Endothelial cell of umbilical vein (primary cell): ENCODE data around the gene SAP25. TPM values are rescaled to one million over a fixed set of nuclear protein-coding genes. Genes with fewer than 3 reads are reported as not detected.

Source experiments
- BruUV-seq: library from RNA; stranded (reverse); fragments of 400-500 nt; replicated peaks from 2 replicates; lab custom pipeline; 2021; lab: Mats Ljungman, UMichigan
- CTCF ChIA-PET: fragments of 300-600, 350-600 bp; sonication (Branson Sonifier 250); formaldehyde crosslinking; loops from one replicate; lab custom pipeline; 2021; ENCODE audit warnings: antibody characterized with exemption, inconsistent platforms; lab: Charles Lee
- POLR2A ChIA-PET: fragments of 300-600, 350-600 bp; sonication (Branson Sonifier 250); formaldehyde crosslinking; loops from one replicate; lab custom pipeline; 2021; ENCODE audit warnings: antibody characterized with exemption, inconsistent platforms; lab: Charles Lee
- DNase-seq: peaks from one replicate; pipeline ENCODE4 v3.0.0-alpha.2; 2011; ENCODE audit warnings: low read depth, low spot score
- FAIRE-seq: peaks from 2 replicates; lab custom pipeline; 2011; peaks lifted over from hg19 to GRCh38; lab: Jason Lieb, UNC
- H2AFZ ChIP-seq: 2 replicates; pipeline ENCODE4 v1.6.0; 2012; ENCODE audit warnings: low read depth, low read length, control low read depth, inconsistent platforms
- H3K27ac ChIP-seq: 2 replicates; pipeline ENCODE4 v1.5.1; 2011; ENCODE audit warnings: low read depth, mild to moderate bottlenecking, control low read depth, low read length, moderate library complexity; ENCODE audit not compliant: insufficient read depth
- H3K27me3 ChIP-seq, 2 experiments: 2 replicates each; pipeline versions ENCODE4 v1.6.0 to v1.6.1; 2011; ENCODE audit warnings: low read length in 2 of 2, mixed read lengths in 1 of 2; ENCODE audit not compliant: control insufficient read depth in 2 of 2, insufficient read depth in 2 of 2
- H3K36me3 ChIP-seq, 2 experiments: 2 replicates in 1 of 2; 3 replicates in 1 of 2; pipeline ENCODE4 v1.5.1; 2011; ENCODE audit warnings: low read length in 2 of 2, mild to moderate bottlenecking in 1 of 2, moderate library complexity in 1 of 2; ENCODE audit not compliant: control insufficient read depth in 2 of 2, insufficient read depth in 2 of 2; ENCODE audit errors: extremely low read depth in 1 of 2
- H3K4me1 ChIP-seq: 3 replicates; pipeline ENCODE4 v1.5.1; 2011; ENCODE audit warnings: mild to moderate bottlenecking, low read length; ENCODE audit not compliant: control insufficient read depth, insufficient read depth; ENCODE audit errors: extremely low read depth
- H3K4me2 ChIP-seq: 2 replicates; pipeline ENCODE4 v1.6.1; 2011; ENCODE audit warnings: low read length, control low read depth, mixed read lengths; ENCODE audit not compliant: insufficient read depth
- H3K4me3 ChIP-seq, 3 experiments: fragments of 200-600 bp in 1 of 3; sonication (generic), shearing (Covaris generic) in 1 of 3; replicated peaks in 1 of 3; 2 replicates each; pipeline ENCODE4 v1.5.1; 2011 to 2016; ENCODE audit warnings: control low read depth in 3 of 3, low read length in 3 of 3, mild to moderate bottlenecking in 2 of 3, inconsistent platforms in 1 of 3, low read depth in 1 of 3, moderate library complexity in 1 of 3; ENCODE audit not compliant: insufficient read depth in 1 of 3
- H3K79me2 ChIP-seq: 2 replicates; pipeline ENCODE4 v1.6.0; 2012; ENCODE audit warnings: low read length, inconsistent platforms; ENCODE audit not compliant: control insufficient read depth, insufficient read depth
- H3K9ac ChIP-seq: replicated peaks from 2 replicates; pipeline ENCODE3; 2011; ENCODE audit warnings: low read length, control low read depth; ENCODE audit not compliant: insufficient read depth; ENCODE audit errors: extremely low read depth
- H3K9me1 ChIP-seq: replicated peaks from 3 replicates; pipeline ENCODE4 v1.6.0; 2011; ENCODE audit warnings: mild to moderate bottlenecking, low read length; ENCODE audit not compliant: control insufficient read depth, insufficient read depth; ENCODE audit errors: extremely low read depth
- H3K9me3 ChIP-seq: replicated peaks from 2 replicates; pipeline ENCODE4 v1.5.1; 2012; ENCODE audit warnings: low read length, inconsistent platforms; ENCODE audit not compliant: control insufficient read depth, insufficient read depth
- H4K20me1 ChIP-seq: replicated peaks from 2 replicates; pipeline ENCODE3; 2011; ENCODE audit warnings: mild to moderate bottlenecking, low read length; ENCODE audit not compliant: control insufficient read depth, insufficient read depth; ENCODE audit errors: extremely low read depth
- FOS ChIP-seq: IDR thresholded peaks from 2 replicates; pipeline ENCODE4 v1.6.1; 2011; ENCODE audit warnings: mild to moderate bottlenecking, low read length, moderate library complexity, borderline replicate concordance; ENCODE audit not compliant: insufficient read depth
- GATA2 ChIP-seq: IDR thresholded peaks from 2 replicates; pipeline ENCODE4 v1.7.0; 2011; ENCODE audit warnings: low read depth, mild to moderate bottlenecking, moderate library complexity, mixed read lengths, low read length; ENCODE audit not compliant: insufficient read length, insufficient read depth
- JUN ChIP-seq: IDR thresholded peaks from 2 replicates; pipeline ENCODE4 v1.6.1; 2011; ENCODE audit warnings: borderline replicate concordance, low read depth; ENCODE audit not compliant: insufficient read length, insufficient read depth
- MYC ChIP-seq: IDR thresholded peaks from one replicate; pipeline ENCODE4 v1.6.1; 2011; ENCODE audit warnings: mild to moderate bottlenecking, low read depth, low read length
- POLR2A ChIP-seq: IDR thresholded peaks from 2 replicates; pipeline ENCODE4 v1.6.1; 2012; ENCODE audit warnings: low read depth, mild to moderate bottlenecking, control low read depth, low read length
- POLR2AphosphoS5 ChIP-seq: IDR thresholded peaks from 2 replicates; pipeline ENCODE4 v1.6.1; 2012; ENCODE audit warnings: low read depth, mild to moderate bottlenecking, control low read depth, low read length, moderate library complexity; ENCODE audit not compliant: insufficient read depth
- dilution Hi-C: fragments of 300-500 bp; cut with MboI; formaldehyde crosslinking; loops from one replicate; pipeline ENCODE4 v1.15.0; 2019; ENCODE audit warnings: low sequenced_read_pairs; ENCODE audit not compliant: extremely low pct_ligation_motif_present
- intact Hi-C: fragments of 100-400 bp; cut with micrococcal nuclease; formaldehyde crosslinking; loops from one replicate; pipeline ENCODE4 v1.10.0; 2022
- polyA plus RNA-seq, 4 experiments: library from polyadenylated mRNA; depleted of rRNA in 3 of 4; stranded (reverse) in 3 of 4; unstranded in 1 of 4; fragments of >200 nt; gene quantifications; 2 replicates each; pipeline versions ENCODE4 v1.2.1 to v1.2.3, GENCODE V29; 2011 to 2012; ENCODE audit warnings: missing spikeins in 1 of 4
- total RNA-seq: library from RNA; stranded (reverse); gene quantifications from 2 replicates; pipeline ENCODE4 v1.2.3, GENCODE V29; 2021
- TF ChIP-seq, protein P1 (sequence below), 2 donors: IDR thresholded peaks; 1 replicate in 1 of 2; 2 replicates in 1 of 2; pipeline ENCODE4 v1.5.1; 2011; ENCODE audit warnings: low read length in 2 of 2, mild to moderate bottlenecking in 2 of 2, moderate library complexity in 2 of 2, control low read depth in 1 of 2, inconsistent platforms in 1 of 2, low read depth in 1 of 2; ENCODE audit not compliant: insufficient read depth in 1 of 2; ENCODE audit errors: extremely low read depth in 1 of 2
- TF ChIP-seq, protein P2 (sequence below): IDR thresholded peaks from 2 replicates; pipeline ENCODE4 v1.6.1; 2011; ENCODE audit not compliant: insufficient read depth, insufficient read length

SAP25 gene
- total and polyA plus RNA-seq, 2 donors (not counting 3 experiments of a cell fraction or from before 2014, with no cell fraction given) = 3.2 TPM

DNA sequence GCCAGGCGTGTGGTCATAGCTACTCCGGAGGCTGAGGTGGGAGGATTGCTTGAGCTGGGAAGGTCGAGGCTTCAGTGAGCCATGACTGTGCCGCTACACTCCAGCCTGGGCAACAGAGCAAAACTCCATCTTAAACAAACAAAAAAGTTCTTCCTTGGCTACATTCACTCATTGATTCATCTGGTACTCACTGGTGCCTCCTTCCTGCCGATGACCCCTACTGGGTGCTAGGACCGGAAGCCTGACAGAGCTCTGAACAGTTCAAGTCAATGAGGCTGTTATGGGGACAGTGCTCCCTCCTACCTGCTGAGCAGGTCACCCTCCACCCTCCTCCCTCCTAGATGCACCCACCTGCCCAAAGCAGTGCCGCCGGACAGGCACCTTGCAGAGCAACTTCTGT is 33.4 kb upstream of the SAP25 start:
- H3K4me1 ChIP-seq = peaks cover 25% of the 10 kb centered on the region
- no peak overlapping the region for H2AFZ ChIP-seq
- dilution Hi-C loops (no loop called here), intact Hi-C loops (no loop called here)
- H4K20me1 ChIP-seq = no peaks in the 10 kb centered on the region
- FAIRE-seq = peak; percentile 66
- H3K9me3 ChIP-seq = no peaks in the 10 kb centered on the region
- no peak overlapping the region for H3K4me3 ChIP-seq
- H3K4me2 ChIP-seq = no peak overlapping the region
- H3K79me2 ChIP-seq = no peaks in the 10 kb centered on the region
- no peaks in the 10 kb centered on the region for H3K9me1 ChIP-seq
- DNase-seq = no peak
- H3K27me3 ChIP-seq = no peaks in the 10 kb centered on the region
- no peak overlapping the region for H3K9ac ChIP-seq
- no peaks in the 10 kb centered on the region for H3K36me3 ChIP-seq
- no TSS peak for BruUV-seq
- CTCF ChIA-PET = interaction anchor here (0.5 to 1.9 kb wide), 2 partner anchors 19 to 56 kb away, joined by 3 to 5 read pairs; no protein-coding TSS in a partner anchor
- no peak for TF ChIP-seq POLR2A
- TF ChIP-seq, protein P1, sequence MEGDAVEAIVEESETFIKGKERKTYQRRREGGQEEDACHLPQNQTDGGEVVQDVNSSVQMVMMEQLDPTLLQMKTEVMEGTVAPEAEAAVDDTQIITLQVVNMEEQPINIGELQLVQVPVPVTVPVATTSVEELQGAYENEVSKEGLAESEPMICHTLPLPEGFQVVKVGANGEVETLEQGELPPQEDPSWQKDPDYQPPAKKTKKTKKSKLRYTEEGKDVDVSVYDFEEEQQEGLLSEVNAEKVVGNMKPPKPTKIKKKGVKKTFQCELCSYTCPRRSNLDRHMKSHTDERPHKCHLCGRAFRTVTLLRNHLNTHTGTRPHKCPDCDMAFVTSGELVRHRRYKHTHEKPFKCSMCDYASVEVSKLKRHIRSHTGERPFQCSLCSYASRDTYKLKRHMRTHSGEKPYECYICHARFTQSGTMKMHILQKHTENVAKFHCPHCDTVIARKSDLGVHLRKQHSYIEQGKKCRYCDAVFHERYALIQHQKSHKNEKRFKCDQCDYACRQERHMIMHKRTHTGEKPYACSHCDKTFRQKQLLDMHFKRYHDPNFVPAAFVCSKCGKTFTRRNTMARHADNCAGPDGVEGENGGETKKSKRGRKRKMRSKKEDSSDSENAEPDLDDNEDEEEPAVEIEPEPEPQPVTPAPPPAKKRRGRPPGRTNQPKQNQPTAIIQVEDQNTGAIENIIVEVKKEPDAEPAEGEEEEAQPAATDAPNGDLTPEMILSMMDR (IDR thresholded peaks at IDR 0.05; ENCODE audit: extremely low read depth in 1 of 2, insufficient read depth in 1 of 2, low read depth in 1 of 2, low read length in 2 of 2) = no peak
- no peak for TF ChIP-seq POLR2AphosphoS5
- no peak for TF ChIP-seq MYC
- TF ChIP-seq FOS = no peak
- no peak for TF ChIP-seq GATA2
- TF ChIP-seq JUN = no peak
- TF ChIP-seq, protein P2, sequence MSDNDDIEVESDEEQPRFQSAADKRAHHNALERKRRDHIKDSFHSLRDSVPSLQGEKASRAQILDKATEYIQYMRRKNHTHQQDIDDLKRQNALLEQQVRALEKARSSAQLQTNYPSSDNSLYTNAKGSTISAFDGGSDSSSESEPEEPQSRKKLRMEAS = no peak
- no peak overlapping the region for H3K27ac ChIP-seq
- POLR2A ChIA-PET = interaction anchor here (0.7 kb wide), 1 partner anchor 30 kb away, joined by 4 read pairs; no protein-coding TSS in a partner anchor
